T-helper 1 cell treated with Interleukin-12 subunit alpha and Interleukin-12 subunit beta and Interleukin-4 antibody, amounts not matched to agents 30 ng/mL and 1 ng/mL, for 36 hours (primary cell): ENCODE results near the gene IFNE. TPM values are rescaled to one million over a fixed set of nuclear protein-coding genes. Genes with fewer than 3 reads are reported as not detected.

ENCODE experiments used
- intact Hi-C: fragments of 100-400 bp; cut with micrococcal nuclease; formaldehyde crosslinking; loops from one replicate; pipeline ENCODE4 v1.15.1; 2024
- total RNA-seq: library from RNA; stranded (reverse); gene quantifications from 2 replicates; pipeline ENCODE4 v1.2.3, GENCODE V29; 2022

The IFNE gene
- total RNA-seq, result 0.32 TPM in 1 of 2 replicates, not detected in the other

- intact Hi-C loops, result no loop called here
Observed at GRCh38 chr9:21482213-21482612, at the start of gene IFNE. Gene IFNE (minus strand): TSS chr9:21482313. CDS start chr9:21481694, 619 bp downstream.

GRCh38 chr9:21528123-21528808 is 46.2 kb upstream of the IFNE start:
- intact Hi-C loops, result no loop called here

- intact Hi-C loops, result no loop called here
Observed at GRCh38 chr9:21527579-21527978, 45.5 kb upstream of the IFNE start.

- intact Hi-C loops, result no loop called here
Observed at GRCh38 chr9:21525174-21525573, 43.1 kb upstream of the IFNE start.

GRCh38 chr9:21524099-21524830 is 42.2 kb upstream of the IFNE start:
- intact Hi-C loops, result no loop called here

- intact Hi-C loops, result no loop called here
Observed at GRCh38 chr9:21523021-21524014, 41.2 kb upstream of the IFNE start.

- intact Hi-C loops, result no loop called here
Observed at GRCh38 chr9:21522348-21522747, 40.2 kb upstream of the IFNE start.

GRCh38 chr9:21521448-21521847 is 39.3 kb upstream of the IFNE start:
- intact Hi-C loops, result no loop called here

- intact Hi-C loops, result no loop called here
Observed at GRCh38 chr9:21520501-21521228, 38.6 kb upstream of the IFNE start.

- intact Hi-C loops, result no loop called here
Observed at GRCh38 chr9:21519855-21520434, 37.8 kb upstream of the IFNE start.

GRCh38 chr9:21516796-21517195 is 34.7 kb upstream of the IFNE start:
- intact Hi-C loops, result no loop called here

GRCh38 chr9:21513431-21513830 is 31.3 kb upstream of the IFNE start:
- intact Hi-C loops, result no loop called here

GRCh38 chr9:21510806-21511205 is 28.7 kb upstream of the IFNE start:
- intact Hi-C loops, result no loop called here

- intact Hi-C loops, result no loop called here
Observed at GRCh38 chr9:21507483-21507790, 25.3 kb upstream of the IFNE start.

- intact Hi-C loops, result no loop called here
Observed at GRCh38 chr9:21506626-21507482, 24.7 kb upstream of the IFNE start.

GRCh38 chr9:21505425-21506179 is 23.5 kb upstream of the IFNE start:
- intact Hi-C loops, result no loop called here

GRCh38 chr9:21504894-21505293 is 22.8 kb upstream of the IFNE start:
- intact Hi-C loops, result no loop called here

GRCh38 chr9:21504113-21504512 is 22.0 kb upstream of the IFNE start:
- intact Hi-C loops, result no loop called here

GRCh38 chr9:21502586-21502985 is 20.5 kb upstream of the IFNE start:
- intact Hi-C loops, result no loop called here
